IMR-90 (cell line): ENCODE measurements around the gene RBM44. TPM values are rescaled to one million over a fixed set of nuclear protein-coding genes. Genes with fewer than 3 reads are reported as not detected.

Source experiments
- ATAC-seq: fragments of 200-7000 bp; cut with Tn5 transposase; 2 replicates; pipeline ENCODE4 v1.9.1; 2020; ENCODE audit warnings: low read depth, mild to moderate bottlenecking, moderate library complexity
- BruUV-seq: library from RNA; stranded (reverse); fragments of 400-500 nt; replicated peaks from 2 replicates; lab custom pipeline; 2021; lab: Mats Ljungman, UMichigan
- CTCF ChIA-PET: fragments of 300-600 bp; formaldehyde crosslinking; extraction: SDS; loops from one replicate; lab custom pipeline; 2021; ENCODE audit warnings: antibody characterized with exemption; lab: Yijun Ruan, JAX
- POLR2A ChIA-PET: fragments of 300-600 bp; sonication (Branson Sonifier 250); formaldehyde crosslinking; loops from one replicate; lab custom pipeline; 2022; ENCODE audit warnings: antibody characterized with exemption; ENCODE audit not compliant: unreplicated experiment; lab: Charles Lee
- DNase-seq: peaks from one replicate; pipeline ENCODE4 v3.0.0; 2013
- H2AFZ ChIP-seq: replicated peaks from 2 replicates; pipeline ENCODE3; 2013; ENCODE audit warnings: low read length, mild to moderate bottlenecking; ENCODE audit not compliant: poor library complexity
- H2AK5ac ChIP-seq: 2 replicates; pipeline ENCODE4 v1.6.1; 2013; ENCODE audit warnings: low read depth, low read length, inconsistent platforms
- H2AK9ac ChIP-seq: replicated peaks from 2 replicates; pipeline ENCODE3; 2013; ENCODE audit warnings: mild to moderate bottlenecking, low read depth, low read length, moderate library complexity; ENCODE audit not compliant: poor library complexity
- H2BK120ac ChIP-seq: 2 replicates; pipeline ENCODE4 v1.6.1; 2013; ENCODE audit warnings: low read depth, low read length, inconsistent platforms
- H2BK15ac ChIP-seq: 3 replicates; pipeline ENCODE4 v1.6.1; 2013; ENCODE audit warnings: low read depth, low read length, inconsistent platforms
- H2BK20ac ChIP-seq: 2 replicates; pipeline ENCODE4 v1.6.1; 2013; ENCODE audit warnings: low read depth, mild to moderate bottlenecking, inconsistent platforms, low read length, moderate library complexity
- H2BK5ac ChIP-seq: 2 replicates; pipeline ENCODE4 v1.6.1; 2013; ENCODE audit warnings: mild to moderate bottlenecking, low read depth, low read length, inconsistent platforms; ENCODE audit not compliant: poor library complexity, severe bottlenecking
- H3K14ac ChIP-seq: replicated peaks from 2 replicates; pipeline ENCODE4 v1.6.1; 2013; ENCODE audit warnings: low read depth, low read length, inconsistent platforms
- H3K18ac ChIP-seq: 2 replicates; pipeline ENCODE4 v1.6.1; 2013; ENCODE audit warnings: low read depth, low read length, control low read depth
- H3K23ac ChIP-seq: 2 replicates; pipeline ENCODE4 v1.6.1; 2013; ENCODE audit warnings: low read depth, low read length, inconsistent platforms
- H3K27ac ChIP-seq: 2 replicates; pipeline ENCODE4 v1.5.1; 2013; ENCODE audit warnings: mild to moderate bottlenecking, control low read depth, low read length; ENCODE audit not compliant: insufficient read depth
- H3K27me3 ChIP-seq: 2 replicates; pipeline ENCODE4 v1.6.1; 2013; ENCODE audit warnings: low read length; ENCODE audit not compliant: control insufficient read depth, insufficient read depth
- H3K36me3 ChIP-seq: 2 replicates; pipeline ENCODE4 v1.6.1; 2013; ENCODE audit warnings: low read length, mixed read lengths; ENCODE audit not compliant: control insufficient read depth, insufficient read depth
- H3K4ac ChIP-seq: 2 replicates; pipeline ENCODE4 v1.6.1; 2013; ENCODE audit warnings: low read depth, low read length, inconsistent platforms
- H3K4me1 ChIP-seq: 2 replicates; pipeline ENCODE4 v1.6.1; 2013; ENCODE audit warnings: low read length, mixed read lengths; ENCODE audit not compliant: control insufficient read depth, insufficient read depth
- H3K4me2 ChIP-seq: 2 replicates; pipeline ENCODE4 v1.6.1; 2013; ENCODE audit warnings: low read depth, mild to moderate bottlenecking, control low read depth, low read length, moderate library complexity
- H3K4me3 ChIP-seq: 2 replicates; pipeline ENCODE4 v1.5.1; 2013; ENCODE audit warnings: low read depth, mild to moderate bottlenecking, control low read depth, low read length, moderate library complexity; ENCODE audit not compliant: insufficient read depth
- H3K56ac ChIP-seq: 2 replicates; pipeline ENCODE4 v1.6.1; 2013; ENCODE audit warnings: low read length, inconsistent platforms; ENCODE audit not compliant: insufficient read depth; ENCODE audit errors: extremely low read depth
- H3K79me1 ChIP-seq, 2 experiments: 2 replicates each; pipeline ENCODE4 v1.6.1; 2013; ENCODE audit warnings: low read length in 2 of 2, inconsistent platforms in 1 of 2, low read depth in 1 of 2
- H3K9ac ChIP-seq: 2 replicates; pipeline ENCODE4 v1.6.1; 2013; ENCODE audit warnings: low read depth, low read length, control low read depth
- H3K9me1 ChIP-seq: 2 replicates; pipeline ENCODE4 v1.6.1; 2013; ENCODE audit warnings: low read length, inconsistent platforms; ENCODE audit not compliant: insufficient read depth
- H3K9me3 ChIP-seq: 2 replicates; pipeline ENCODE4 v1.6.1; 2013; ENCODE audit warnings: low read length; ENCODE audit not compliant: control insufficient read depth, insufficient read depth
- H4K20me1 ChIP-seq: 2 replicates; pipeline ENCODE4 v1.6.1; 2013; ENCODE audit warnings: low read length, inconsistent platforms; ENCODE audit not compliant: insufficient read depth
- H4K5ac ChIP-seq: 2 replicates; pipeline ENCODE4 v1.6.1; 2013; ENCODE audit warnings: mild to moderate bottlenecking, low read depth, low read length, control low read depth
- H4K8ac ChIP-seq, 2 experiments: 2 replicates each; pipeline ENCODE4 v1.6.1; 2013; ENCODE audit warnings: low read depth in 2 of 2, low read length in 2 of 2, control low read depth in 1 of 2, inconsistent platforms in 1 of 2
- H4K91ac ChIP-seq: 2 replicates; pipeline ENCODE4 v1.6.1; 2013; ENCODE audit warnings: low read depth, low read length, inconsistent platforms; ENCODE audit not compliant: insufficient read depth
- BHLHE40 ChIP-seq: fragments of 150-350 bp; IDR thresholded peaks from 2 replicates; pipeline ENCODE4 v1.6.1; 2016; ENCODE audit warnings: mild to moderate bottlenecking, low read depth, low read length
- CEBPB ChIP-seq: IDR thresholded peaks from 2 replicates; pipeline ENCODE4 v1.6.1; 2012; ENCODE audit warnings: low read depth, low read length, improper control_type of control experiment
- CHD1 ChIP-seq: IDR thresholded peaks from 2 replicates; pipeline ENCODE4 v1.6.1; 2012; ENCODE audit warnings: low read depth, low read length, improper control_type of control experiment
- FOS ChIP-seq: fragments of 150-350 bp; IDR thresholded peaks from 2 replicates; pipeline ENCODE4 v1.6.1; 2016; ENCODE audit warnings: low read depth, low read length
- MAFK ChIP-seq: IDR thresholded peaks from 2 replicates; pipeline ENCODE4 v1.6.1; 2012; ENCODE audit warnings: low read depth, low read length, improper control_type of control experiment
- MAZ ChIP-seq: IDR thresholded peaks from 2 replicates; pipeline ENCODE4 v1.6.1; 2012; ENCODE audit warnings: low read depth, mild to moderate bottlenecking, low read length, improper control_type of control experiment, moderate library complexity, borderline replicate concordance
- MXI1 ChIP-seq: IDR thresholded peaks from 2 replicates; pipeline ENCODE4 v1.6.1; 2012; ENCODE audit warnings: low read depth, mild to moderate bottlenecking, low read length, moderate library complexity, borderline replicate concordance
- POLR2A ChIP-seq: IDR thresholded peaks from 2 replicates; pipeline ENCODE4 v1.6.1; 2012; ENCODE audit warnings: mild to moderate bottlenecking, low read depth, low read length
- RFX5 ChIP-seq: IDR thresholded peaks from 2 replicates; pipeline ENCODE4 v1.8.0; 2012; ENCODE audit warnings: low read depth, mild to moderate bottlenecking, low read length, moderate library complexity
- SMC3 ChIP-seq: fragments of 150-350 bp; IDR thresholded peaks from 2 replicates; pipeline ENCODE4 v1.6.1; 2016; ENCODE audit warnings: low read depth, mild to moderate bottlenecking, antibody characterized with exemption, low read length, moderate library complexity
- WGBS, 2 experiments: methylation state at CpG; one replicate each; pipeline versions ENCODE4 v1.1.5 to v1.1.7; 2013; ENCODE audit warnings: missing lambda C conversion rate in 2 of 2; ENCODE audit not compliant: insufficient read length in 1 of 2; ENCODE audit errors: extremely low coverage in 2 of 2; 5-methylcytosine and 5-hydroxymethylcytosine counted together
- dilution Hi-C: fragments of 300-500 bp; cut with HindIII; formaldehyde crosslinking; loops from one replicate; pipeline ENCODE4 v1.14.3; 2018; ENCODE audit warnings: low sequenced_read_pairs; ENCODE audit not compliant: unreplicated experiment
- in situ Hi-C: fragments of 300-500 bp; cut with MboI; formaldehyde crosslinking; loops from 3 replicates; pipeline ENCODE4 v1.14.3; 2019; ENCODE audit warnings: low sequenced_read_pairs, inconsistent platforms, mixed read lengths
- intact Hi-C: fragments of 100-400 bp; cut with micrococcal nuclease; formaldehyde crosslinking; loops from 2 replicates; pipeline ENCODE4 v1.10.0; 2022
- polyA plus RNA-seq, 3 experiments: library from polyadenylated mRNA; depleted of rRNA; stranded (reverse); fragments of >200 nt; gene quantifications; 2 replicates each; pipeline ENCODE4 v1.2.3, GENCODE V29; 2012; ENCODE audit warnings: low replicate concordance in 1 of 3
- total RNA-seq: library from RNA; depleted of rRNA; stranded (reverse); fragments of >200 nt; gene quantifications from 2 replicates; pipeline ENCODE4 v1.2.3, GENCODE V29; 2012
- TF ChIP-seq, protein P1 (sequence below): fragments of 150-350 bp; IDR thresholded peaks from 2 replicates; pipeline ENCODE4 v1.6.1; 2017; ENCODE audit warnings: mild to moderate bottlenecking, antibody characterized with exemption, low read length, low read depth
- TF ChIP-seq, protein P2 (sequence below): conservative IDR thresholded peaks from 2 replicates; pipeline ENCODE4 v1.5.1; 2012; ENCODE audit warnings: mild to moderate bottlenecking, low read depth, low read length, improper control_type of control experiment
- TF ChIP-seq, protein P3 (sequence below): fragments of 150-350 bp; IDR thresholded peaks from 2 replicates; pipeline ENCODE4 v1.6.1; 2016; ENCODE audit warnings: low read depth, mild to moderate bottlenecking, low read length, moderate library complexity, borderline replicate concordance

The RBM44 gene
- total and polyA plus RNA-seq, 2 of the 4 experiments (the other 2 are of a cell fraction), result 0.14 to 0.18 TPM

DNA sequence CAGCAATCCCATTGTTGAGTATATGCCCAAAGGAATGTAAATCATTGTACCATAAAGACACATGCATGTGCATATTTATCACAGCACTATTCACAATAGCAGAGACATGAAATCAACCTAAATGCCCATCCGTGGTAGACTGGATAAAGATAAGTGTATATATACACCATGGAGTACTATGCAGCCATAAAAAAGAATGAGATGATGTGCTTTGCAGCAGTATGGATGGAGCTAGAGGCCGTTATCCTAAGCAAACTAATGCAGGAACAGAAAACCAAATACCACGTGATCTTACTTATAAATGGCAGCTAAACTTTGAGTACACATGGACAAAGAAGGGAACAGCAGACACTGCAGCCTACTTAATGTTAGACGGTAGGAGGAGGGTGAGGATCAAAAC is 42.5 kb downstream of the RBM44 start:
- H2AK5ac ChIP-seq, result no peak overlapping the region
- no peak overlapping the region for H2BK120ac ChIP-seq
- no peaks in the 10 kb centered on the region for H4K20me1 ChIP-seq
- ATAC-seq (no peak), DNase-seq (no peak)
- H4K5ac ChIP-seq, result no peak overlapping the region
- no peak overlapping the region for H2AFZ ChIP-seq
- no peaks in the 10 kb centered on the region for H3K79me1 ChIP-seq
- H3K4me3 ChIP-seq, result no peak overlapping the region
- H3K4me1 ChIP-seq, result no peaks in the 10 kb centered on the region
- H3K4me2 ChIP-seq, result no peak overlapping the region
- H3K56ac ChIP-seq, result no peak overlapping the region
- no peak overlapping the region for H2AK9ac ChIP-seq
- H2BK15ac ChIP-seq, result no peak overlapping the region
- peaks cover 1% of the 10 kb centered on the region; the same call in 1 of the 2 replicates for H3K9me3 ChIP-seq
- H3K23ac ChIP-seq, result no peak overlapping the region
- no peak overlapping the region for H2BK5ac ChIP-seq
- intact Hi-C loops, result no loop called here
- dilution Hi-C loops, result no loop called here
- no peak overlapping the region for H3K9ac ChIP-seq
- no peak overlapping the region for H4K91ac ChIP-seq
- WGBS, 2 experiments, result no CpG with 5 or more reads among the region's 4 CpGs
- in situ Hi-C loops, result no loop called here
- ChIA-PET CTCF (no interaction called here), POLR2A (no interaction called here)
- H2BK20ac ChIP-seq, result no peak overlapping the region
- no peak overlapping the region for H3K14ac ChIP-seq
- BruUV-seq, result no TSS peak
- no peak overlapping the region for H3K4ac ChIP-seq
- no peaks in the 10 kb centered on the region for H3K9me1 ChIP-seq
- peaks cover 3% of the 10 kb centered on the region for H3K27me3 ChIP-seq
- H3K27ac ChIP-seq, result no peak overlapping the region
- no peak overlapping the region for H4K8ac ChIP-seq
- TF ChIP-seq CEBPB (no peak), MAZ (no peak), MAFK (no peak), BHLHE40 (no peak), SMC3 (no peak), RFX5 (no peak), POLR2A (no peak), FOS (no peak), CHD1 (no peak), MXI1 (no peak)
- TF ChIP-seq, protein P1, sequence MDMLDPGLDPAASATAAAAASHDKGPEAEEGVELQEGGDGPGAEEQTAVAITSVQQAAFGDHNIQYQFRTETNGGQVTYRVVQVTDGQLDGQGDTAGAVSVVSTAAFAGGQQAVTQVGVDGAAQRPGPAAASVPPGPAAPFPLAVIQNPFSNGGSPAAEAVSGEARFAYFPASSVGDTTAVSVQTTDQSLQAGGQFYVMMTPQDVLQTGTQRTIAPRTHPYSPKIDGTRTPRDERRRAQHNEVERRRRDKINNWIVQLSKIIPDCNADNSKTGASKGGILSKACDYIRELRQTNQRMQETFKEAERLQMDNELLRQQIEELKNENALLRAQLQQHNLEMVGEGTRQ, result no peak
- TF ChIP-seq, protein P2, sequence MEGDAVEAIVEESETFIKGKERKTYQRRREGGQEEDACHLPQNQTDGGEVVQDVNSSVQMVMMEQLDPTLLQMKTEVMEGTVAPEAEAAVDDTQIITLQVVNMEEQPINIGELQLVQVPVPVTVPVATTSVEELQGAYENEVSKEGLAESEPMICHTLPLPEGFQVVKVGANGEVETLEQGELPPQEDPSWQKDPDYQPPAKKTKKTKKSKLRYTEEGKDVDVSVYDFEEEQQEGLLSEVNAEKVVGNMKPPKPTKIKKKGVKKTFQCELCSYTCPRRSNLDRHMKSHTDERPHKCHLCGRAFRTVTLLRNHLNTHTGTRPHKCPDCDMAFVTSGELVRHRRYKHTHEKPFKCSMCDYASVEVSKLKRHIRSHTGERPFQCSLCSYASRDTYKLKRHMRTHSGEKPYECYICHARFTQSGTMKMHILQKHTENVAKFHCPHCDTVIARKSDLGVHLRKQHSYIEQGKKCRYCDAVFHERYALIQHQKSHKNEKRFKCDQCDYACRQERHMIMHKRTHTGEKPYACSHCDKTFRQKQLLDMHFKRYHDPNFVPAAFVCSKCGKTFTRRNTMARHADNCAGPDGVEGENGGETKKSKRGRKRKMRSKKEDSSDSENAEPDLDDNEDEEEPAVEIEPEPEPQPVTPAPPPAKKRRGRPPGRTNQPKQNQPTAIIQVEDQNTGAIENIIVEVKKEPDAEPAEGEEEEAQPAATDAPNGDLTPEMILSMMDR, result no peak
- TF ChIP-seq, protein P3, sequence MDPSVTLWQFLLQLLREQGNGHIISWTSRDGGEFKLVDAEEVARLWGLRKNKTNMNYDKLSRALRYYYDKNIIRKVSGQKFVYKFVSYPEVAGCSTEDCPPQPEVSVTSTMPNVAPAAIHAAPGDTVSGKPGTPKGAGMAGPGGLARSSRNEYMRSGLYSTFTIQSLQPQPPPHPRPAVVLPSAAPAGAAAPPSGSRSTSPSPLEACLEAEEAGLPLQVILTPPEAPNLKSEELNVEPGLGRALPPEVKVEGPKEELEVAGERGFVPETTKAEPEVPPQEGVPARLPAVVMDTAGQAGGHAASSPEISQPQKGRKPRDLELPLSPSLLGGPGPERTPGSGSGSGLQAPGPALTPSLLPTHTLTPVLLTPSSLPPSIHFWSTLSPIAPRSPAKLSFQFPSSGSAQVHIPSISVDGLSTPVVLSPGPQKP, result no peak
- no peak overlapping the region for H3K18ac ChIP-seq
- H3K36me3 ChIP-seq, result no peaks in the 10 kb centered on the region
